Measurements from ENCODE around the gene CNTNAP2.

GRCh38 chr7:146146831-146147486 is 30.4 kb downstream of the CNTNAP2 start:
- TF ChIP-seq CTCF (IDR thresholded peaks at IDR 0.05) (no peak), POLR2A (IDR thresholded peaks at IDR 0.05) (no peak), EP300 (IDR thresholded peaks at IDR 0.05) (no peak)

Data from tibial nerve (tissue), 4 donors.